HUES64 (cell line): ENCODE data around the gene GZMA.
"Not testable (repeated sequence)": the region's sequence is repeated elsewhere in the genome, so short reads cannot be mapped to it uniquely, and the experiment has no call there.

Experiments used
- H3K27ac ChIP-seq: 2 replicates; pipeline ENCODE4 v1.7.0; 2013; ENCODE audit warnings: low read depth, low read length, inconsistent platforms
- H3K27me3 ChIP-seq: 2 replicates; pipeline ENCODE4 v1.6.1; 2013; ENCODE audit warnings: mild to moderate bottlenecking, low read length; ENCODE audit not compliant: insufficient read depth
- H3K36me3 ChIP-seq: 2 replicates; pipeline ENCODE4 v1.6.1; 2013; ENCODE audit warnings: mild to moderate bottlenecking, low read length; ENCODE audit not compliant: insufficient read depth
- H3K4me1 ChIP-seq: 2 replicates; pipeline ENCODE4 v1.6.1; 2013; ENCODE audit warnings: mild to moderate bottlenecking, low read length, moderate library complexity; ENCODE audit not compliant: insufficient read depth
- H3K4me3 ChIP-seq: 2 replicates; pipeline ENCODE4 v1.5.1; 2013; ENCODE audit warnings: mild to moderate bottlenecking, low read length, moderate library complexity
- H3K9ac ChIP-seq: 2 replicates; pipeline ENCODE4 v1.6.1; 2013; ENCODE audit warnings: mild to moderate bottlenecking, low read depth, low read length
- H3K9me3 ChIP-seq: 2 replicates; pipeline ENCODE4 v1.6.1; 2013; ENCODE audit warnings: low read depth, low read length; ENCODE audit not compliant: insufficient read depth
- WGBS: fragments of 150-250, 120-280 bp; methylation state at CpG from one replicate; pipeline ENCODE4 v1.1.7; 2013; ENCODE audit warnings: missing lambda C conversion rate; 5-methylcytosine and 5-hydroxymethylcytosine counted together

Gene GZMA

GRCh38 chr5:55081541-55081940 lies 20.9 kb upstream of the GZMA start:
- no peak overlapping the region for H3K27ac ChIP-seq
- peaks cover 32% of the 10 kb centered on the region for H3K9me3 ChIP-seq
- no peak overlapping the region for H3K9ac ChIP-seq
- H3K36me3 ChIP-seq: no peaks in the 10 kb centered on the region
- no peak overlapping the region for H3K4me3 ChIP-seq
- no peaks in the 10 kb centered on the region for H3K4me1 ChIP-seq
- H3K27me3 ChIP-seq: no peaks in the 10 kb centered on the region

DNA sequence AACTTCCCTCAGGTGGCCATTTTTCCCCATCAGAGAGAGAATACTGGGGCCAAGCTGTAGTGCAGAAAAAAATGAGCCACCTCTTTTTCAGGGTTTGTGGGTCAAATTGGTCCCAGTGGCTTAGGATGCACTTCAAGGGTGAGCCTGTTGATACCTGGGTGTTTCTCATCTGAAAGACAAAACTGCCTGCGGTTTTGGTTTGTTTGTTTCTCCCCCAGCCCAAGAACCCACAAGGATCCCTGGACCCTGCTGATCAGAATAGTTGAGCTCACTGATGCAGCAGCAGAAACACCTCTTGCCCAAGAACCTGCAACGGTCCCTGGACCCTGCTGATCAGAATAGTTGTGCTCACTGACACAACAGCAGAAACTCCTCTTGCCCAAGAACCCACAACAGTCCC lies 13.1 kb upstream of the GZMA start:
- not testable (repeated sequence) for H3K36me3 ChIP-seq, H3K4me3 ChIP-seq, H3K27ac ChIP-seq, H3K4me1 ChIP-seq, H3K9ac ChIP-seq, H3K9me3 ChIP-seq, H3K27me3 ChIP-seq
- WGBS: 67% methylated on average over 2 of the region's 2 CpGs

DNA sequence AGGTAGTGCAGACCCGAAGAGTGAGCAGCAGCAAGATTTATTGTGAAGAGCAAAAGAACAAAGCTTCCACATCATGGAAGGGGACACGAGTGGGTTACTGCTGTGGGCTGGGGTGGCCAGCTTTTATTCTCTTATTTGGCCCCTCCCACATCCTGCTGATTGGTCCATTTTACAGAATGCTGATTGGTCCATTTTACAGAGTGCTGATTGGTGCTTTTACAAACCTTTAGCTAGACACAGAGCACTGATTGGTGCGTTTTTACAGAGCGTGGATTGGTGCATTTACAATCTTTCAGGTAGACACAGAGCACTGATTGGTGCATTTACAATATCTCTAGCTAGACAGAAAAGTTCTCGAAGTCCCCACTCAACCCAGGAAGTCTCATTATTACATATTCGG lies 11.4 kb upstream of the GZMA start:
- WGBS: 95% methylated on average over 6 of the region's 6 CpGs
- H3K27me3 ChIP-seq, H3K27ac ChIP-seq, H3K9ac ChIP-seq, H3K36me3 ChIP-seq, H3K4me3 ChIP-seq, H3K4me1 ChIP-seq, H3K9me3 ChIP-seq: not testable (repeated sequence)

- WGBS: over 99% methylated on average over 3 of the region's 3 CpGs
- H3K9ac ChIP-seq: no peak overlapping the region
- H3K36me3 ChIP-seq: no peaks in the 10 kb centered on the region
- no peaks in the 10 kb centered on the region for H3K4me1 ChIP-seq
- H3K27me3 ChIP-seq: no peaks in the 10 kb centered on the region
- H3K27ac ChIP-seq: no peak overlapping the region
- no peaks in the 10 kb centered on the region for H3K9me3 ChIP-seq
- no peak overlapping the region for H3K4me3 ChIP-seq
Observed at GRCh38 chr5:55096182-55096581, 6.3 kb upstream of the GZMA start.

- H3K9me3 ChIP-seq: no peaks in the 10 kb centered on the region
- no peak overlapping the region for H3K4me3 ChIP-seq
- no peak overlapping the region for H3K9ac ChIP-seq
- no peaks in the 10 kb centered on the region for H3K36me3 ChIP-seq
- WGBS: 87% methylated on average over 6 of the region's 6 CpGs
- no peak overlapping the region for H3K27ac ChIP-seq
- H3K4me1 ChIP-seq: no peaks in the 10 kb centered on the region
- H3K27me3 ChIP-seq: no peaks in the 10 kb centered on the region
Observed at GRCh38 chr5:55096861-55097260, 5.6 kb upstream of the GZMA start.

DNA sequence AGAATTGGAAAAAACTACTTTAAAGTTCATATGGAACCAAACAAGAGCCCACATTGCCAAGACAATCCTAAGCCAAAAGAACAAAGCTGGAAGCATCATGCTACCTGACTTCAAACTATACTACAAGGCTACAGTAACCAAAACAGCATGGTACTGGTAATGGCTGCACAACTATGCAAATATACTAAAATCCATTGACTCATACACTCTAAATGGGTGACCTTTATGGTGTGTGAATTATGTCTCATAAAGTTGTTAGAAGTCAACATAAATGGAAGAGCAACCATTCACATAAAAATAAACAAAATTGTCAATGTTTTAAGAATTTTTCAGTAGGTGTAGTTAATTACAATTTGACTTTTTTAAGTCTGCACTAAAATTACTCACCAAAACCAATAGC lies 1.3 kb upstream of the GZMA start:
- not testable (repeated sequence) for H3K4me3 ChIP-seq, H3K27me3 ChIP-seq, H3K9me3 ChIP-seq, H3K9ac ChIP-seq, H3K36me3 ChIP-seq, H3K27ac ChIP-seq, H3K4me1 ChIP-seq

DNA sequence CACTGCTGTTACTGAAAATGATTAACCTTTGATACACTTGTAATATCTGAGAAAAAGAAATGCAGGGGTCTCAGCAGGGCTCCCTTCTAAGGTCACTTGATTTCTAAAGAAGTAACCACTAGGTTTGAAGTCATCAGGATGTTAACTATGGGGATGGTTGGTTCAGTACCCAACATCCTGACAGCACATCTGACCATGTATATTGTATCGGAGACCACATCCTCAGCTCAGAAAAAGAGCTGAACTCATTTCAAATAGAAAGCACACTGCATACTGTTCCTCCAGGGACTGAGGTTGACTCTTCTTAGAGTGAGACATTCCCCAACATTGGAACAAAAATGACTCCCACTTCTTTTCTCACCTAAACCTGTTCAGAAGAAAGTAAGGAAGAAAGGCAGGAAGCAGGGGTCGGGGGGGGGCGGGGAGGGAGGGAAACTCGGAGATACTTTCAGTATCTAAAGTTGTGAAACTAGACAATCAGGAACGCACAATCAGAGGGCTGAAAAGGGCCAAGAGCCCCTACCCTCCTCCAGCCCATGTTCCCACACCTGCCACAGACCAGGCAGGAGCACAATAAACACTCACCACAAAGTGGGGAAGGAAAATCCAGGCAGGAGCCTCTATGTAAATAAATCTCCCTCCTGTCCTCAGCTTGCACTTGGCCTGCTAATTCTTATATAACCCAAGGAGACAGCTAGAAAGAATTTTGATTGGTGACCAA lies 730 bp upstream of the GZMA start:
- no peak overlapping the region for H3K4me3 ChIP-seq
- H3K4me1 ChIP-seq: peaks cover 3% of the 10 kb centered on the region; the same call in 1 of the 2 replicates
- WGBS: 95% methylated on average over 5 of the region's 5 CpGs

GRCh38 chr5:55104036-55104772 lies 1.8 kb downstream of the GZMA start:
- Histone ChIP-seq H3K4me1 (peaks cover 3% of the 10 kb centered on the region; the same call in 1 of the 2 replicates), H3K4me3 (no peak overlapping the region), H3K9ac (no peak overlapping the region), H3K9me3 (no peaks in the 10 kb centered on the region), H3K27me3 (no peaks in the 10 kb centered on the region), H3K36me3 (no peaks in the 10 kb centered on the region), H3K27ac (no peak overlapping the region)
- 89% methylated on average over 2 of the region's 2 CpGs for WGBS

More for the DNA sequence above, 730 bp upstream of the GZMA start:
- H3K9me3 ChIP-seq: no peaks in the 10 kb centered on the region
- no peaks in the 10 kb centered on the region for H3K36me3 ChIP-seq
- no peak overlapping the region for H3K27ac ChIP-seq
- H3K27me3 ChIP-seq: no peaks in the 10 kb centered on the region
- no peak overlapping the region for H3K9ac ChIP-seq

- no peak overlapping the region for H3K9ac ChIP-seq
- no peaks in the 10 kb centered on the region for H3K36me3 ChIP-seq
- no peaks in the 10 kb centered on the region for H3K27me3 ChIP-seq
- no peaks in the 10 kb centered on the region for H3K9me3 ChIP-seq
- H3K27ac ChIP-seq: no peak overlapping the region
- peaks cover 4% of the 10 kb centered on the region for H3K4me1 ChIP-seq
- no peak overlapping the region for H3K4me3 ChIP-seq
- WGBS: 93% methylated on average over 5 of the region's 5 CpGs
Observed at GRCh38 chr5:55104946-55105701, 2.7 kb downstream of the GZMA start.

GRCh38 chr5:55105976-55106375 lies 3.5 kb downstream of the GZMA start:
- not testable (repeated sequence) for H3K4me3 ChIP-seq, H3K27ac ChIP-seq, H3K9ac ChIP-seq, H3K27me3 ChIP-seq, H3K9me3 ChIP-seq, H3K4me1 ChIP-seq, H3K36me3 ChIP-seq

GRCh38 chr5:55108661-55109060 lies 6.2 kb downstream of the GZMA start:
- no peak overlapping the region for H3K4me3 ChIP-seq
- no peaks in the 10 kb centered on the region for H3K9me3 ChIP-seq
- peaks cover 7% of the 10 kb centered on the region for H3K4me1 ChIP-seq
- WGBS: 94% methylated on average over 3 of the region's 3 CpGs
- H3K27me3 ChIP-seq: no peaks in the 10 kb centered on the region
- H3K27ac ChIP-seq: no peak overlapping the region
- no peaks in the 10 kb centered on the region for H3K36me3 ChIP-seq
- H3K9ac ChIP-seq: no peak overlapping the region
